Thoracic aorta (tissue), 2 donors: ENCODE measurements around the gene RCE1. TPM values are rescaled to one million over a fixed set of nuclear protein-coding genes. Genes with fewer than 3 reads are reported as not detected.

ENCODE experiments used
- ATAC-seq: fragments of 150-250 bp; one replicate; pipeline ENCODE4 v1.8.0; 2017; ENCODE audit warnings: low read depth; ENCODE audit not compliant: insufficient number of reproducible peaks, low FRiP score
- DNase-seq: peaks from one replicate; pipeline ENCODE4 v3.0.0-alpha.2; 2020; ENCODE audit warnings: low spot score
- H3K27ac ChIP-seq, 2 donors: fragments of 200-600 bp; sonication (generic); 1 replicate in 1 of 2; 2 replicates in 1 of 2; pipeline ENCODE4 v1.5.1; 2016; ENCODE audit warnings: mild to moderate bottlenecking in 2 of 2, moderate library complexity in 2 of 2
- H3K27me3 ChIP-seq: fragments of 200-600 bp; sonication (generic); replicated peaks from 2 replicates; pipeline ENCODE4 v1.6.0; 2016; ENCODE audit warnings: mild to moderate bottlenecking; ENCODE audit not compliant: insufficient read depth
- H3K36me3 ChIP-seq: fragments of 200-600 bp; sonication (generic); one replicate; pipeline ENCODE4 v1.5.1; 2016
- H3K4me1 ChIP-seq, 2 donors: fragments of 200-600 bp; sonication (generic); 1 replicate in 1 of 2; 2 replicates in 1 of 2; pipeline versions ENCODE4 v1.5.1 to v1.6.0; 2016; ENCODE audit warnings: low read depth in 2 of 2, mild to moderate bottlenecking in 1 of 2; ENCODE audit not compliant: control insufficient read depth in 1 of 2
- H3K4me3 ChIP-seq: fragments of 200-600 bp; sonication (generic); 2 replicates; pipeline ENCODE4 v1.5.1; 2016; ENCODE audit warnings: mild to moderate bottlenecking
- H3K9me3 ChIP-seq: fragments of 200-600 bp; sonication (generic); 2 replicates; pipeline ENCODE4 v1.5.1; 2016
- CTCF ChIP-seq: fragments of 200-600 bp; sonication (generic); IDR thresholded peaks from one replicate; pipeline ENCODE4 v1.5.1; 2019; ENCODE audit warnings: antibody characterized with exemption
- total RNA-seq, 2 donors: library from RNA; depleted of rRNA; stranded (reverse); fragments of >200 nt; gene quantifications; one replicate each; pipeline versions ENCODE4 v1.1.0 to v1.2.3, GENCODE V29; 2016

RCE1 gene
- total RNA-seq, 2 donors from 2014 or later = 11.9 to 17.5 TPM

- no peak for ATAC-seq
- Histone ChIP-seq H3K27me3 (no peaks in the 10 kb centered on the region), H3K9me3 (no peaks in the 10 kb centered on the region), H3K36me3 (peaks cover 16% of the 10 kb centered on the region), H3K27ac (no peak overlapping the region), H3K4me1 (peaks cover 0 to 3% of the 10 kb centered on the region in 2 donors), H3K4me3 (no peak overlapping the region)
- no peak for DNase-seq
- no peak for TF ChIP-seq CTCF
Observed at GRCh38 chr11:66849501-66850234, 6.4 kb downstream of the RCE1 start.

- TF ChIP-seq CTCF = no peak
Observed at GRCh38 chr11:66850235-66850587, 7.0 kb downstream of the RCE1 start.

GRCh38 chr11:66850588-66851238 is 7.5 kb downstream of the RCE1 start:
- H3K27ac ChIP-seq = no peak overlapping the region
- no peak for TF ChIP-seq CTCF
- no peak for DNase-seq
- ATAC-seq = no peak
- no peaks in the 10 kb centered on the region for H3K9me3 ChIP-seq
- peaks cover 7% of the 10 kb centered on the region for H3K36me3 ChIP-seq
- H3K4me3 ChIP-seq = no peak overlapping the region
- peaks cover 4 to 8% of the 10 kb centered on the region in 2 donors for H3K4me1 ChIP-seq
- H3K27me3 ChIP-seq = no peaks in the 10 kb centered on the region

More at GRCh38 chr11:66850235-66850587, 7.0 kb downstream of the RCE1 start:
- DNase-seq (no peak), ATAC-seq (no peak)
- peaks cover 12% of the 10 kb centered on the region for H3K36me3 ChIP-seq
- H3K27me3 ChIP-seq = no peaks in the 10 kb centered on the region
- H3K27ac ChIP-seq = no peak overlapping the region
- peaks cover 0 to 3% of the 10 kb centered on the region in 2 donors for H3K4me1 ChIP-seq
- no peaks in the 10 kb centered on the region for H3K9me3 ChIP-seq
- H3K4me3 ChIP-seq = no peak overlapping the region

GRCh38 chr11:66851239-66851596 is 8.0 kb downstream of the RCE1 start:
- no peak for DNase-seq

More at GRCh38 chr11:66851239-66851596, 8.0 kb downstream of the RCE1 start:
- H3K27me3 ChIP-seq = no peaks in the 10 kb centered on the region
- no peak overlapping the region for H3K27ac ChIP-seq
- TF ChIP-seq CTCF = no peak
- peaks cover 4 to 9% of the 10 kb centered on the region in 2 donors for H3K4me1 ChIP-seq
- no peaks in the 10 kb centered on the region for H3K9me3 ChIP-seq
- H3K36me3 ChIP-seq = peaks cover 7% of the 10 kb centered on the region
- no peak overlapping the region for H3K4me3 ChIP-seq
- ATAC-seq = no peak
